ENCODE data around the gene SPPL2B.

The SPPL2B gene

GRCh38 chr19:2365201-2365970 is 36.9 kb downstream of the SPPL2B start:
- Histone ChIP-seq H3K9ac (ENCODE audit: low read depth, low read length, poor library complexity, severe bottlenecking) (peak overlapping the region; percentile 48), H2AFZ (ENCODE audit: low read length) (peak overlapping the region; percentile 45; the same call in 1 of the 2 replicates), H4K20me1 (ENCODE audit: insufficient read depth, low read length, poor library complexity, severe bottlenecking) (no peaks in the 10 kb centered on the region), H3K4me1 (ENCODE audit: insufficient read depth, low read length, poor library complexity, severe bottlenecking) (peaks cover 9% of the 10 kb centered on the region), H3K9me2 (replicated peaks; ENCODE audit: low read depth, low read length) (no peaks in the 10 kb centered on the region), H3K27me3 (ENCODE audit: insufficient read depth, low read length, poor library complexity, severe bottlenecking) (no peaks in the 10 kb centered on the region), H3K79me2 (ENCODE audit: insufficient read depth, low read length) (no peaks in the 10 kb centered on the region), H3K4me3 (ENCODE audit: low read length, poor library complexity, severe bottlenecking) (peak overlapping the region; percentile 20), H3K36me3 (ENCODE audit: insufficient read depth, low read length) (no peaks in the 10 kb centered on the region), H3F3A (ENCODE audit: low read depth) (no peaks in the 10 kb centered on the region), H3K4me2 (ENCODE audit: low read depth, low read length, poor library complexity, severe bottlenecking) (peak overlapping the region; percentile 51), H3K9me3 (ENCODE audit: insufficient read depth, low read depth, low read length) (peaks cover 3% of the 10 kb centered on the region; the same call in 1 of the 2 replicates)
- TF ChIP-seq EZH2phosphoT487 (IDR thresholded peaks at IDR 0.05; ENCODE audit: borderline replicate concordance) (no peak), CTCF (conservative IDR thresholded peaks at IDR 0.05; ENCODE audit: low read length) (no peak)

GRCh38 chr19:2371656-2372055 is 43.2 kb downstream of the SPPL2B start:
- no peak overlapping the region for H3K9ac ChIP-seq (ENCODE audit: low read depth, low read length, poor library complexity, severe bottlenecking)
- H3K4me1 ChIP-seq (ENCODE audit: insufficient read depth, low read length, poor library complexity, severe bottlenecking), result no peaks in the 10 kb centered on the region
- peaks cover 3% of the 10 kb centered on the region; the same call in 1 of the 2 replicates for H3K9me3 ChIP-seq (ENCODE audit: insufficient read depth, low read depth, low read length)
- H3K36me3 ChIP-seq (ENCODE audit: insufficient read depth, low read length), result no peaks in the 10 kb centered on the region
- H3K4me3 ChIP-seq (ENCODE audit: low read length, poor library complexity, severe bottlenecking), result no peak overlapping the region
- H3K9me2 ChIP-seq (replicated peaks; ENCODE audit: low read depth, low read length), result no peaks in the 10 kb centered on the region
- H3K79me2 ChIP-seq (ENCODE audit: insufficient read depth, low read length), result no peaks in the 10 kb centered on the region
- no peak overlapping the region for H2AFZ ChIP-seq (ENCODE audit: low read length)
- H3K4me2 ChIP-seq (ENCODE audit: low read depth, low read length, poor library complexity, severe bottlenecking), result no peak overlapping the region
- TF ChIP-seq EZH2phosphoT487 (IDR thresholded peaks at IDR 0.05; ENCODE audit: borderline replicate concordance) (no peak), CTCF (conservative IDR thresholded peaks at IDR 0.05; ENCODE audit: low read length) (no peak)
- H3F3A ChIP-seq (ENCODE audit: low read depth), result no peaks in the 10 kb centered on the region
- H4K20me1 ChIP-seq (ENCODE audit: insufficient read depth, low read length, poor library complexity, severe bottlenecking), result no peaks in the 10 kb centered on the region
- H3K27me3 ChIP-seq (ENCODE audit: insufficient read depth, low read length, poor library complexity, severe bottlenecking), result no peaks in the 10 kb centered on the region

GRCh38 chr19:2372076-2372612 is 43.7 kb downstream of the SPPL2B start:
- H3K9ac ChIP-seq (ENCODE audit: low read depth, low read length, poor library complexity, severe bottlenecking), result no peak overlapping the region
- no peaks in the 10 kb centered on the region for H3K4me1 ChIP-seq (ENCODE audit: insufficient read depth, low read length, poor library complexity, severe bottlenecking)
- no peaks in the 10 kb centered on the region for H3K9me2 ChIP-seq (replicated peaks; ENCODE audit: low read depth, low read length)
- H3K9me3 ChIP-seq (ENCODE audit: insufficient read depth, low read depth, low read length), result peaks cover 3% of the 10 kb centered on the region; the same call in 1 of the 2 replicates
- no peak overlapping the region for H2AFZ ChIP-seq (ENCODE audit: low read length)
- no peak overlapping the region for H3K4me2 ChIP-seq (ENCODE audit: low read depth, low read length, poor library complexity, severe bottlenecking)
- no peak for TF ChIP-seq CTCF (conservative IDR thresholded peaks at IDR 0.05; ENCODE audit: low read length)
- no peak for TF ChIP-seq EZH2phosphoT487 (IDR thresholded peaks at IDR 0.05; ENCODE audit: borderline replicate concordance)
- no peaks in the 10 kb centered on the region for H3K36me3 ChIP-seq (ENCODE audit: insufficient read depth, low read length)
- no peaks in the 10 kb centered on the region for H3K27me3 ChIP-seq (ENCODE audit: insufficient read depth, low read length, poor library complexity, severe bottlenecking)
- H3K4me3 ChIP-seq (ENCODE audit: low read length, poor library complexity, severe bottlenecking), result no peak overlapping the region
- no peaks in the 10 kb centered on the region for H3K79me2 ChIP-seq (ENCODE audit: insufficient read depth, low read length)
- H4K20me1 ChIP-seq (ENCODE audit: insufficient read depth, low read length, poor library complexity, severe bottlenecking), result no peaks in the 10 kb centered on the region
- no peaks in the 10 kb centered on the region for H3F3A ChIP-seq (ENCODE audit: low read depth)
